T1000 (cell line): ENCODE results near the gene VNN1.
"Not testable (repeated sequence)": the region's sequence is repeated elsewhere in the genome, so short reads cannot be mapped to it uniquely, and the experiment has no call there.

Source experiments
- DNase-seq: peaks from one replicate; lab custom pipeline; 2025; ENCODE audit warnings: mixed read lengths; lab: John Stamatoyannopoulos, UW

VNN1 gene

GRCh38 chr6:132719736-132720448 is 6.0 kb upstream of the VNN1 start:
- DNase-seq, result no peak

GRCh38 chr6:132715881-132716637 is 2.2 kb upstream of the VNN1 start:
- no peak for DNase-seq

DNA sequence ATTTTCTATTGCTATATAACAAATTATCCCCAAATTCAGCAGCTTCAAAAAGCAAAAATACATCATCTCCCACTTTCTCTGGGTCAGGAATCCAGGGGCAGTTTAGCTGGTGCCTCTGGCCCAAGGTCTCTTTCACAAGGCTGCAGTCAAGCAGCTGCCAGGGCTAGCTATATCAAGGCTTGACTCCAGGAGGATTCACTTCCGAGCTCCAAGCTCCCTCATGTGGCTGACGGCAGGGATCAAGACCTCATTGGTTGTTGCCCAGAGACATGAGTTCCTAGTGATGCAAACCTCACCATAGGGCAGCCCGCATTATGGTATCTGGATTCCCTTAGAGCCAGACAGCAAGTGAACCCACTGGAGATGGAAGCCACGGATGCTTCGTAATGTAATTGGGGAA is 1.3 kb upstream of the VNN1 start:
- no peak for DNase-seq

DNA sequence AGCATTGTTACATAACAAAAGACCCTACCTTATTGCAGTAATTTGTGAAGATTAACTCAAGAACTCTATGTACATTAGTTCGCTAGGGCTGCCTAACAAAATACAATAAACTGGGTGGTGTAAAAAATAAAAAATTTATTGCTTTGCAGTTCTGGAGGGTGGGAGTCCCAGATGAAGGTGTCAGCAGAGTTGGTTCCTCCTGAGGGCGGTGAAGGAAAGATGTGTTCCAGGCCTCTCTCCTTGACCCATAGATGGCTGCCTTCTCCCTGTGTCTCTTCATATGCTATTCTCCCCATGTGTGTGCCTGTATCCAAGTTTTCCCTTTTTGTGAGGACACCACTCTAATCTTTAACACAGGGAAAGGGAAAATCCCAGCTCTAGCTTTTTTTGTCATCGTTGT is 305 bp upstream of the VNN1 start:
- DNase-seq, result no peak

- no peak for DNase-seq
These were observed 1.5 kb downstream of the VNN1 start for GRCh38 chr6:132712366-132712765.

DNA sequence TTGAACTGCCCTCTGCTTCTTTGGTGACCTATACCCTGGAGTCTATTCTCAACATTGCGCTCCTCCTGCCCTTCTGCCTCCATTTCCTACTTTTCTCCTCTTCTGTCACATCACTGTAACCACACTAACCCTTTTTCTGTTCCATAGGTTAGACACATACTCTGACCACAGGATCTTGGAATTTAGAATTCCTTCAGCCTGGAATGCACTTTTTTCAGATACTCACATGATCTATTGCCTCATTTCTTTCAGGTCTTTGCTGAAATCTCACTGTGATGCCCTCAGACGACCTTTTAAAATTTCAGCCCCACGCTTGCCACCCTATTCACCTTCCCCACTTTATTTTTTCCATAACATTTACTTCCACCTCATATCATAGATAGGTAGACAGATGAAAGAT is 5.1 kb downstream of the VNN1 start:
- no peak for DNase-seq

GRCh38 chr6:132708002-132708401 is 5.9 kb downstream of the VNN1 start:
- DNase-seq, result no peak

GRCh38 chr6:132706756-132707155 is 7.1 kb downstream of the VNN1 start:
- DNase-seq, result not testable (repeated sequence)

DNA sequence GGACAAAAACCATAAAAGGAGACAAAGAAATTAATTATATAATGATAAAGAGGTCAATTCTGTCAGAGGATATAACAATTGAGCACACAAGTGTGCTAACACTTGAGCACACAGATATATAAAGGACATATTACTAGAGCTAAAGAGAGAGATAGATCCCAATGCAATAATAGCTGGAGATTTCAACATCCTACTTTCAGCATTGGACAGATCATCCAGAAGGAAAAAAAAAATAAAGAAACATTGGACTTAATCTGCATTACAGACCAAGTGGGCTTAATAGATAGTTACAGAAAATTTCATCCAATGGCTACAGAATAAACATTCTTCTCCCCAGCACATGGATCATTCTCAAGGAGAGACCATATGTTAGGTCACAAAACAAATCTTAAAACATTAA is 9.9 kb downstream of the VNN1 start:
- no peak for DNase-seq

DNA sequence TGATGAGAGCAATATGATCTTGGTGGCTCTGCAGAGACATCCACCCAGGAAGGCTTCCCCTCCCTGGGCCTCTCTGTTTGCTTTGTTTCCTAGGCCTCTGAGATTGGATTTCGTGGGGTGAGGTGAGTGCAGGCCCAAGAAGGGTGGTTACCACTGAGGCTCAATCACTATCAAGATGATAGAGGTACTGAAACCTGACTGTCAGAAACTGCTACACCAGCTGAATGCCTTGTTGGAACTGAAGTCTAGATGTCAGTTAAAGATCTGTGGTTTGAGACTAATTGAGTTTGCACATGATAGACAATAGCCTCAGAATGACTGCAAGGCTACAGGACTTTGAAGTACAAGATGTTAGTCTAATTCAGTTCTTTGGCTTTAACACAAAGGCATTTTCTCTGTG is 15.2 kb downstream of the VNN1 start:
- no peak for DNase-seq

DNA sequence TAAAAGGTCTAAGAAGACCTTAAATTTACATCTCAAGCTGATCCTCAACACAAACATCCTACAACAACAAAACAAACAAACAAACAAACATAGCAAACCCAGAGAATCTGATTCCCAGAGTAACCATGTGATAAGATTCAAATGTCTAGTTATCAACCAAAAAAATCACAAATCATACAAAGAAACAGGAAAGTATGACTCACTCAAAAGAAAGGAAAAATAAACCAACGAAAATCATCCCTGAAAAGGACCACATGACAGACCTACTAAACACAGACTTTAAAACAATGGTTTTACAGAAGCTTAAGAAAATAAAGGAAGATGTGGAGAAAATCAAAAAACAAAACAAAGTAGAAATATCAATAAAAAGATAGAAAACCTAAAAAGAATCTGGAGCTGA is 18.1 kb downstream of the VNN1 start:
- no peak for DNase-seq

- DNase-seq, result no peak
These were observed 20.4 kb downstream of the VNN1 start for GRCh38 chr6:132693478-132693877.

- no peak for DNase-seq
These were observed 23.2 kb downstream of the VNN1 start for GRCh38 chr6:132690678-132691077.

- no peak for DNase-seq
These were observed 26.5 kb downstream of the VNN1 start for GRCh38 chr6:132687306-132687705.

DNA sequence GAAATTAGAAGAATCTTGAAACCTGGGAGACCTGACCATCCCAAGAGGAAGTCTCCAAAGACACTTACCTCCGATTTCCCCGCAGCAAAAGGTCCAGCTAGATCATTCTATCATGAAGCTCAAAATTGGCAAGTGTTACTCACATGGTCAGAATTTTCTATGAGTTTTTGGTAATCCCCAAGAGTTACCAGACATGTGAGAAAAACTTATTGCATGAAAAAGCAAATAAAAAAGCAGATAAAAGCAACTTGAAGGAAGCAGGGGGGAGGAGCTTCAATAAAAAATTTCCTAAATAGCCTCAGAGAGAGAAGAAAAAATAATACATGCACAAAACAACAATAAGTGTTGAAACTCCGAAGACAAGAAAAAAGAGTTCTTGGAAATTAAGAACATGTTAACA is 27.3 kb downstream of the VNN1 start:
- DNase-seq, result no peak

- no peak for DNase-seq
These were observed 28.8 kb downstream of the VNN1 start for GRCh38 chr6:132685009-132685408.

- no peak for DNase-seq
These were observed 29.6 kb downstream of the VNN1 start for GRCh38 chr6:132684272-132684671.

GRCh38 chr6:132683543-132683942 is 30.3 kb downstream of the VNN1 start:
- DNase-seq, result no peak

GRCh38 chr6:132679094-132679493 is 34.8 kb downstream of the VNN1 start:
- DNase-seq, result not testable (repeated sequence)

- DNase-seq, result no peak
These were observed 38.1 kb downstream of the VNN1 start for GRCh38 chr6:132675749-132676148.

GRCh38 chr6:132675002-132675401 is 38.9 kb downstream of the VNN1 start:
- DNase-seq, result no peak

DNA sequence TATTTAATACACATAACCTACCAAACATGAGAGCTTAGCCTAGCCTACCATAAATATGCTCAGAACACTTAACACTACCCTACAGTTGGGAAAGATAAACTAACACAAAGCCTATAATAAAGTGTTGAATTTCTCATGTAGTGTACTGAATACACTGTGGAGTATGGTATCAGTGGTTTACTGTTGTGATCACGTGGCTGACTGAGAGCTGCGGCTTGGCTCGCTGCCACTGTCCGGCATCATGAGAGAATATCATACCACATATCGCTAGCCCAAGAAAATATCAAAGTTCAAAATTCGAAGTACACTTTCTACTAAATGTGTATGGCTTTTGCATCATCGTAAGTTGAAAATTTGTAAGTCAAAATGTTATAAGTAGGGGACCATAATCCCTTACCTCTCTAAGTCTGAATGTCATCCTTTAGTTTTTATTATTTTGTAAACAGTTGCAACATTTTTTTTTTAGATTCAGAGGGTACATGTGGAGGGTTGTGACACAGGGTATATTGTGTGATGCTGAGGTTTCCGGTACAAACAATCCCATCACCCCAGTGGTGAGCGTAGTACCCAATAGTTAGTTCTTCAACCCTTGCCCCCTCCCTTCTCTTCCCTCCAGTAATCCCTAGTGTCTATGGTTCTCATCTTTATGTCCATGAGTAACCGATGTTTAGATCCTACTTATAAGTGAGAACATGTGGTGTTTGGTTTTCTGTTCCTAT is 40.3 kb downstream of the VNN1 start:
- DNase-seq, result no peak

GRCh38 chr6:132671295-132671694 is 42.6 kb downstream of the VNN1 start:
- DNase-seq, result no peak
